ENCODE measurements around the gene FLNC. TPM values are rescaled to one million over a fixed set of nuclear protein-coding genes. Genes with fewer than 3 reads are reported as not detected.

The FLNC gene
- total and polyA plus RNA-seq, 9 of the 15 experiments (the other 6 are each of a cell fraction or from before 2014, with no cell fraction given), result 0.90 to 155 (median 28.8) TPM

- 0 out of 2 replicates have a peak, but pooled peaks have one; percentile 28 for TF ChIP-seq ZBTB12 (CRISPR knock-in tag; IDR thresholded peaks at IDR 0.05)
- TF ChIP-seq CBFA2T2 (conservative IDR thresholded peaks at IDR 0.05), result no peak
- TF ChIP-seq GATAD2A (IDR thresholded peaks at IDR 0.05), result 0 out of 2 replicates have a peak, but pooled peaks have one; percentile 51
- peak; percentile 75 for TF ChIP-seq FOXP1 (CRISPR knock-in tag; IDR thresholded peaks at IDR 0.05)
- TF ChIP-seq NR2C2 (CRISPR knock-in tag; IDR thresholded peaks at IDR 0.05), result peak; percentile 82; the same call in 1 of the 2 replicates
- TF ChIP-seq NR2C2 (tag; IDR thresholded peaks at IDR 0.05), result peak; percentile 63
- TF ChIP-seq TBP (optimal IDR thresholded peaks at IDR 0.05; ENCODE audit: low read depth, low read length), result peak; percentile 67
- TF ChIP-seq ZBTB5 (IDR thresholded peaks at IDR 0.05), result no peak
- no peak for TF ChIP-seq U2AF1 (optimal IDR thresholded peaks at IDR 0.05; ENCODE audit: low read depth, low read length)
- TF ChIP-seq CREM (IDR thresholded peaks at IDR 0.05; ENCODE audit: low read depth), result peak; percentile 94
- TF ChIP-seq STAT5A (IDR thresholded peaks at IDR 0.05; ENCODE audit: borderline replicate concordance, low read length), result no peak
- TF ChIP-seq MIER1 (IDR thresholded peaks at IDR 0.05; ENCODE audit: low read depth), result peak; percentile 38; the same call in 1 of the 2 replicates
- TF ChIP-seq NBN (IDR thresholded peaks at IDR 0.05; ENCODE audit: low read depth), result peak; percentile 71; the same call in 1 of the 2 replicates
- no peak for TF ChIP-seq HIVEP1 (CRISPR knock-in tag; IDR thresholded peaks at IDR 0.05)
- no peak for TF ChIP-seq EP300 (IDR thresholded peaks at IDR 0.05; ENCODE audit: low read length)
- no peak; the same call in 1 of the 2 replicates for TF ChIP-seq NFIC (IDR thresholded peaks at IDR 0.05)
- peak; percentile 8; the same call in 1 of the 2 replicates for TF ChIP-seq CREB3 (tag; conservative IDR thresholded peaks at IDR 0.05; ENCODE audit: low read depth)
- TF ChIP-seq SP1 (CRISPR knock-in tag; IDR thresholded peaks at IDR 0.05), result peak; percentile 31; the same call in 1 of the 2 replicates
- TF ChIP-seq GABPA (tag; conservative IDR thresholded peaks at IDR 0.05; ENCODE audit: low read depth), result no peak
- TF ChIP-seq ID3 (CRISPR knock-in tag; IDR thresholded peaks at IDR 0.05), result no peak
- no peak for TF ChIP-seq ID3 (tag; IDR thresholded peaks at IDR 0.05)
- no peak for TF ChIP-seq ZNF644 (tag; IDR thresholded peaks at IDR 0.05; ENCODE audit: low read depth)
- TF ChIP-seq RAD51 (IDR thresholded peaks at IDR 0.05; ENCODE audit: borderline replicate concordance, low read depth), result no peak
- no peak for TF ChIP-seq KLF10 (CRISPR knock-in tag; IDR thresholded peaks at IDR 0.05)
- no peak for TF ChIP-seq ZNF354B (CRISPR knock-in tag; IDR thresholded peaks at IDR 0.05)
- TF ChIP-seq WHSC1 (IDR thresholded peaks at IDR 0.05; ENCODE audit: low read length), result no peak
- TF ChIP-seq MTA1 (IDR thresholded peaks at IDR 0.05; ENCODE audit: borderline replicate concordance), result no peak; the same call in 1 of the 2 replicates
Observed at GRCh38 chr7:128862571-128863432, 32.6 kb downstream of the FLNC start, which contains the start of gene ATP6V1F (continued).
